Left colon (tissue), 2 donors: ENCODE results near the gene ATR. TPM values are rescaled to one million over a fixed set of nuclear protein-coding genes. Genes with fewer than 3 reads are reported as not detected.

Experiments
- ATAC-seq: fragments of 200-7000 bp; cut with Tn5 transposase; one replicate; pipeline ENCODE4 v1.9.1; 2020; ENCODE audit warnings: mild to moderate bottlenecking, moderate library complexity
- DNase-seq, 2 donors: peaks; one replicate each; pipeline ENCODE4 v3.0.0-alpha.2; 2020
- intact Hi-C, 2 donors: fragments of 100-400 bp; cut with DNase I in 1 of 2; cut with micrococcal nuclease in 1 of 2; formaldehyde crosslinking; loops; one replicate each; pipeline versions ENCODE4 v1.11.2 to v1.14.0; 2022; cut with DNase I, micrococcal nuclease
- total RNA-seq, 2 donors: library from RNA; stranded (reverse); fragmentation: NEBNext Ultra II Directional; extraction: Animal tissue kit (Norgen Biotek cat#: 25700); gene quantifications; one replicate each; pipeline ENCODE4 v1.2.1, GENCODE V29; 2021
- donor health status: DM: no; HTN: no; CAD: no.
- donor health status: DM: yes; HTN: yes; CAD: no.

The ATR gene
- total RNA-seq, 2 donors from 2014 or later, result 13.7 to 18.9 TPM

DNA sequence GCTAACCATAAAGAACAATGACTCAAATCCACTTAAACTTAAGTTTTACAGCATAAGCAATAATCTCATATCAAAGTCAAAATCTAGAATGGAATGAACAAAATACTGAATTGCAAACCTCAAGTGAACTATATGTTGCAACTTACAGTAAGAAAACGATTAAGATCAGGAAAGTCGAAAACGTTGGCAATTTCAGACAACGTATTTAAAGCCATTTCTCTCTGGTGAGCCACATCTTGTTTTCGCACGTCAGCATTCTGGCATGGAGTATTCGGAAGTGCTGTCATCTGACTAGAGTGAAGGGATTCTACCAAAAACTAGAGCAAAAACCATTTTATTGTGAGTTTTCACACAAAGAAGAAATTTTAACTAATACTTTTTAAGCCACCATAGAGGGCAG is 28.5 kb downstream of the ATR start:
- no peak for DNase-seq
- no peak for ATAC-seq
- intact Hi-C loops, result no loop called here

- intact Hi-C loops, result no loop called here
- DNase-seq (no peak), ATAC-seq (no peak)
Observed at GRCh38 chr3:142543307-142543706, 35.2 kb downstream of the ATR start.

GRCh38 chr3:142542054-142542453 is 36.5 kb downstream of the ATR start:
- intact Hi-C loops, result no loop called here
- no peak for ATAC-seq
- DNase-seq, result no peak

DNA sequence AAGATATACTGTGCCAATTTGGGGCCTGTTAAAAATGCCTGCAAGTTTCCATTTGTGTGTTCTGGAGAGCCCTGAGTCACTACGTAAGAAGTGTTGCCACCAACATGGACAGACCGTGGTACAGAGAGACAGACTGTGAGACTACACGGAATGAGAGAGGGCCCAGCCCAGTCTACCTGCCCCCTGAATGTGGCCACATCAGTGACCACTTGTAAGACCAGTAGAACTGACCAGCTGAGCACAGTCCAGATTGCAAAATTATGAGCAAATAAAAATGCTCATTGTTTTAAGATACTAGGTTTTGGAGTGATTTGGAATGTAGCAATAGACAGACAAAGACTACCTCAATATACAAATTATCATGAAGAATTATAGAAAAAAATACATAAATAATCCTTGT is 42.0 kb downstream of the ATR start:
- DNase-seq (no peak), ATAC-seq (no peak)
- intact Hi-C loops, result no loop called here

DNA sequence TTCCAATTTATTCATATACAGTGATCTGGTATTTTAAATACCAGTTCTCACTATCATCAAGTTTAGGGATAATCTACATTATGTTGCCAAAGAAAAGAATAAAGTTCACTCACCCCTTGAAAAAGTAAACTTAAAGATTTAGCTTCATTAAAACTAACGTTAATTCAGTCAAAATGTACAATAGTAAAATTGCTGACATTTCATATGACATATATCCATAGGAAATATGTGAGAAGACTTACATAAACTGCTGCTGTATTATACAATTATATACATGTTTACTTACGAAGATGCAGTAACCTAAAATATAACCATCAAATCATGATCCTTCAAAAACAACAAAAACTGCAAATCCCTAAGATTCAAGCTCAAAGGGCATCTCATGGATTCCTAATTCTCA is 44.0 kb downstream of the ATR start:
- ATAC-seq (no peak), DNase-seq (no peak)
- intact Hi-C loops, result no loop called here

GRCh38 chr3:142530296-142530695 is 48.2 kb downstream of the ATR start:
- no peak for ATAC-seq
- intact Hi-C loops, result no loop called here
- no peak for DNase-seq

DNA sequence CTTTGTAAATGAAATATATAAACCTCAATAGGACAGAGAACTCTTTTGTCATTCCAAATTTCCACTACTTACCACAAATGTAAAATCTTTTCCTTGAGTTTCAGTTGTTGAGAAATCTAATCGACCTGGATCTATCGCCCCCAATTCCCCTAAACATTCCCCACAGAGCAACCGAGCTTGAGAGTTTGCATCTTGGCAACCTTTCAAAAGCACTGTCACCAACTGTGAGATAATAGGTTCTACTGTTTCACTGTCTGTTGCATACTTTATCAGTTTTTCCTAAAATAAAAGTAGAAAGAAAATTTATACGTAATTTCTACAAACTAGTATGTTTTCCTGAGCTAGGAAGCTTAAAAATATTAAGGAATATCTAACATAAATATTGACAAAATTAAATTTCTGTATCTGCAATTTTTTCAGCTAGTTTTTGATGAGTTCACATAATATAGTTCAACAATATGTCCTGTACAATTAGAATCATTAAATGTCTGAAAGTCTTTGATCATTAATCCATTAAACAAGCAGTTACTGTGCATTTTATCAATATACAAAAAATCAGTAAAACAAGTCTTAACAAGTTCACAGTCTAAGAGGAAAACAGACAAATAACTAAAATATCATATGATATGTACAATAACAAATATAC is 54.5 kb downstream of the ATR start:
- ATAC-seq (no peak), DNase-seq (no peak)
- intact Hi-C loops, result no loop called here

DNA sequence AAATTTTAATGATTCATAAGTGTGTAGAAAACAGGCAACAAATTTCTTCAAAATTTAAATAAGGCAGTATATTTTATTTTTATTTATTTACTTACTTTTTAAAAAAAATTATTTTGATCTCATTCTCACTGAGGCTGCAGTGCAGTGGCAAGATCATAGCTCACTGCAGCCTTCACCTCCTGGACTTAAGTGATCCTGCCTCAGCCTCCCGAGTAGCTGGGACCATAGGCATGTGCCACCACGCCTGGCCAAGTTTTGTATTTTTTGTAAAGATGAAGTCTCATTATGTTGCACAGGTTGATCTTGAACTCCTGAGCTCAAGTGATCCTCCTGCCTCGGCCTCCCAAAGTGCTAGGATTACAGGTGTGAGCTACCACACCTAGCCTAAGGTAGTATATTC is 69.5 kb downstream of the ATR start:
- no peak for DNase-seq
- intact Hi-C loops, result no loop called here
- ATAC-seq, result no peak

DNA sequence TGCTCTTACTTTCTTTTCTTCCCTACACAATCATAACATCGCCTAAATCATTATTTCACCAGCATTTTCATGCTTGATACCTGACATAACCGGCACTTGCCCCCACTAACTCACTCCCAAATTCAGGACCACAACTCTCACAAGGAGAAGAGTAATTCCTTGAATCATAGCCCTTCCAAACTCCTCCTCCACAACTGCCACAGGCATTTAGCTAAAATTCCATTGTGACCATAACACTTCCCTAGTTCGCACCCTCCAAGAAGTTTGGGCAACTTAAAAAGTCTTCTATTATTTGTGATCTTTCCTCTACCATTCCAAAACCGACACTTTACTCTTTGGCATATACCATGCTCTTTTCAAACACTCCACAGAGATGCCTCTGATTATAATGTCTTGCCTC is 71.3 kb downstream of the ATR start:
- no peak for ATAC-seq
- DNase-seq, result no peak
- intact Hi-C loops, result no loop called here

- intact Hi-C loops, result no loop called here
- no peak for DNase-seq
- no peak for ATAC-seq
Observed at GRCh38 chr3:142502187-142502985, 76.1 kb downstream of the ATR start.

- ATAC-seq (no peak), DNase-seq (no peak)
- intact Hi-C loops, result no loop called here
Observed at GRCh38 chr3:142501004-142501926, 77.3 kb downstream of the ATR start.

- ATAC-seq, result no peak
- intact Hi-C loops, result no loop called here
- no peak for DNase-seq
Observed at GRCh38 chr3:142500211-142500610, 78.3 kb downstream of the ATR start.

GRCh38 chr3:142498397-142499180 is 79.9 kb downstream of the ATR start:
- DNase-seq, result no peak
- no peak for ATAC-seq
- intact Hi-C loops, result no loop called here

DNA sequence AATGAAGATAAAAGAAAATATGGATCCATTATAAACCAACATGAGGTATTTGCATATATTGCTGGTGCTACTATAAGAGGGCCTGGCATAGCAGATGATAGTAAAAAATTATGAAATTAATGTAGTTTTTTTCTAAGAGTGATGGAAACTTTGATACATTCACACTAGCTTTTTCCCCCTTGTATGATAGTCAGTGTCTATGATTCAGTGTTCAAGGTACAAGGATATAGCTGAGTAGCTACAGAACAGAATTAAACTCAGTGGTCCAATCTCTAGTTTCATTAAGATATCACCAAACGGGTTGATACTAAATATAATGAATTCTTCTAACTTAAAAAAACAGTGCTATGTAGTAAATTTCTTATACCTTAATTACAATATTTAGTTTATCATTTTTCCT is 80.8 kb downstream of the ATR start:
- ATAC-seq, result no peak
- intact Hi-C loops, result no loop called here
- DNase-seq, result no peak

DNA sequence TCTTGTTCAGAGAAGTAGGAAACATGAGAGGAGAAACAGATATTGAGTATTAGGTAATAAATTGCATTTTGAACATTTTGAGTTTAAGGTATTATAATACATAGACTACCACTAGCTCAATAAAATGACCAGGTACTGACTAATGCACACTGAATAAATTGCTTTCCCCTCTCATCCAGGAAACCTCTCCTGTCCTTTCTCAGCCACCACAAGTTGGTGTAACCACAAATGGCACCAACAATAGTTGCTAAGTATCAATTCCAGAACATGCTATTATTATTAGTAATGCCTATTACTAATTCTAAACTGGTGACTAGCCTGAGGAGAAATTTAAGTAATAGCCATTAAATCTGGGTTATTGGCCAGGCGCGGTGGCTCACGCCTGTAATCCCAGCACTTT is 83.4 kb downstream of the ATR start:
- ATAC-seq, result no peak
- intact Hi-C loops, result no loop called here

GRCh38 chr3:142492184-142492583 is 86.3 kb downstream of the ATR start:
- ATAC-seq (no peak), DNase-seq (no peak)
- intact Hi-C loops, result no loop called here

More for the DNA sequence above, 83.4 kb downstream of the ATR start:
- no peak for DNase-seq

- no peak for ATAC-seq
Observed at GRCh38 chr3:142489572-142490323, 88.8 kb downstream of the ATR start.

DNA sequence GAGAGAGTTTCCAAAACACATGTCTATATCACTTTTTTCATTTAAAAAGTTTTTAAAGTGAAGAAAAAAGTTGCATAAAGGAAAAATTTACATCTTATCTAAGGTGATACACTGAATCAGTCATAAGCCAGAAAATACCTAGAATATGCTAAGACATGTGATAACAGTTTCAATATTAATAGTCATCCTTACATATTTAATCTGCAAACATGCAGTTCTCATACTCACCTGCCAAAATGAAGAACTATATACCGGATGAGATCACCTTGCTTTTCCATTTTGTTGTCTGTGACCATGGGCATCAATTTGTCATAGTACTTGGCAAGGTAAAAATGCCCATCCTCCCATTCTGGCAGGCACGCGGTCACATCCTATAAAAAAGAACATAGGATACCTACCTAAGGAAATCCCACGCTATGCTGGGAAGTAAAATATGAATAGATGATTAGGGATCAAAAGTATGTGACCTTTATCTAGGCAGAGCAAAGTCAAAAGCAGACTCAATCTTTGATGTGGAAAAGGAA is 93.6 kb downstream of the ATR start:
- intact Hi-C loops, result no loop called here
- DNase-seq, result no peak
- no peak for ATAC-seq

More at GRCh38 chr3:142489572-142490323, 88.8 kb downstream of the ATR start:
- DNase-seq, result no peak
- intact Hi-C loops, result no loop called here
